Ascending aorta (tissue), 2 donors: ENCODE measurements around the gene CRTC3. TPM values are rescaled to one million over a fixed set of nuclear protein-coding genes. Genes with fewer than 3 reads are reported as not detected.
"Not testable (repeated sequence)": the region's sequence is repeated elsewhere in the genome, so short reads cannot be mapped to it uniquely, and the experiment has no call there.

Source experiments
- DNase-seq, 2 donors: peaks; one replicate each; pipeline ENCODE4 v3.0.0-alpha.2; 2019; ENCODE audit warnings: low spot score in 2 of 2
- H3K27ac ChIP-seq, 2 donors: fragments of 200-600 bp; sonication (generic); one replicate each; pipeline ENCODE4 v1.5.1; 2016 to 2017; ENCODE audit warnings: mild to moderate bottlenecking in 1 of 2
- H3K27me3 ChIP-seq: fragments of 200-600 bp; sonication (generic); one replicate; pipeline ENCODE4 v1.5.1; 2017
- H3K36me3 ChIP-seq, 2 donors: fragments of 200-600 bp; sonication (generic); one replicate each; pipeline ENCODE4 v1.5.1; 2016
- H3K4me1 ChIP-seq, 2 donors: fragments of 200-600 bp; sonication (generic); one replicate each; pipeline ENCODE4 v1.5.1; 2016 to 2017; ENCODE audit warnings: mild to moderate bottlenecking in 1 of 2
- H3K4me3 ChIP-seq, 2 donors: fragments of 200-600 bp; sonication (generic); one replicate each; pipeline ENCODE4 v1.5.1; 2016 to 2017; ENCODE audit warnings: mild to moderate bottlenecking in 1 of 2
- H3K9me3 ChIP-seq, 2 donors: fragments of 200-600 bp; sonication (generic); one replicate each; pipeline ENCODE4 v1.5.1; 2016
- intact Hi-C: fragments of 100-400 bp; cut with DNase I; formaldehyde crosslinking; loops from one replicate; pipeline ENCODE4 v1.15.1; 2023
- total RNA-seq: library from RNA; depleted of rRNA; stranded (reverse); fragments of >200 nt; gene quantifications from one replicate; pipeline ENCODE4 v1.1.0, GENCODE V29; 2016
- TF ChIP-seq, protein P1 (sequence below), 3 experiments: fragments of 200-600 bp in 2 of 3; fragments of 450-650 bp in 1 of 3; sonication (generic) in 2 of 3; IDR thresholded peaks; one replicate each; pipeline ENCODE4 v1.5.1; 2016 to 2019; ENCODE audit warnings: antibody characterized with exemption in 3 of 3, mild to moderate bottlenecking in 1 of 3, moderate library complexity in 1 of 3

The CRTC3 gene
- total RNA-seq, 1 donor from 2014 or later, result 35.5 TPM

DNA sequence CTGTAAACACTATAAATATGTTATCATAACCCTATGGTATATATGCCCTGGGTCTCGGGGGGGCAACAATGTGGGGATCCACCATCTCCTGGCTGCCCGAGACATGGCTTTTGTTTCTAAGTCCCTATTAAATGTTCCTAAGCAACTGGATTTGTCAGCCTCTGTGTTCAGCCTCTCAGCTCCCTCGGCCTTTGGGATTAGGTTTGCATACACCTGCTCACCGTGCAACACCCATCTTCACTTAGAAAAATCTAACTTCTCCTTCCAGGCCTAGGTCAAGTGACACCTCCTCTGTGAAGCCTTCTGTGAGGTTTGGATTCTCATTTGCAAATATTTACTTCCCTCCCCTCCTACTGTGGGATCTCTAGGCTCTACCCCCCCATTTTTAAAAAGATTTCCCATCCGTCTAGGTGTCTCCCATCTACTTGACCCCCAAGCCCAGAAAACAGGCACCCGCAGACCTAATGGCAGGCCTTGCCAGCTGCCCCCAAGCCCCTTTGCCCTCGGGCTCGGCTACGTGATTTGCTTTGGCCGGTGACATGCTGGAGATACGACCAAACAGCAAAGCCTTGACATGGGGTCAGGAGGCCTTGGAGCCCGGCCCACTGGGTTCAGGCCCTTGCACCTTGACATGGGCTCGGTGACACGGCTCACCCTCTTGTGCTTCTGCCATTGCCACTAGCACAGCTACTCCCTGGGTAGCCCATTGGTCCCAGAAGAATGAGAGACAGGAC, 121.4 kb downstream of the CRTC3 start:
- intact Hi-C loops, result no loop called here
- no peaks in the 10 kb centered on the region for H3K27me3 ChIP-seq
- no peaks in the 10 kb centered on the region for H3K9me3 ChIP-seq
- no peak overlapping the region for H3K4me3 ChIP-seq
- DNase-seq, result no peak
- H3K27ac ChIP-seq, result no peak overlapping the region
- H3K4me1 ChIP-seq, result peaks cover 0 to 18% of the 10 kb centered on the region in 2 donors
- TF ChIP-seq, protein P1, sequence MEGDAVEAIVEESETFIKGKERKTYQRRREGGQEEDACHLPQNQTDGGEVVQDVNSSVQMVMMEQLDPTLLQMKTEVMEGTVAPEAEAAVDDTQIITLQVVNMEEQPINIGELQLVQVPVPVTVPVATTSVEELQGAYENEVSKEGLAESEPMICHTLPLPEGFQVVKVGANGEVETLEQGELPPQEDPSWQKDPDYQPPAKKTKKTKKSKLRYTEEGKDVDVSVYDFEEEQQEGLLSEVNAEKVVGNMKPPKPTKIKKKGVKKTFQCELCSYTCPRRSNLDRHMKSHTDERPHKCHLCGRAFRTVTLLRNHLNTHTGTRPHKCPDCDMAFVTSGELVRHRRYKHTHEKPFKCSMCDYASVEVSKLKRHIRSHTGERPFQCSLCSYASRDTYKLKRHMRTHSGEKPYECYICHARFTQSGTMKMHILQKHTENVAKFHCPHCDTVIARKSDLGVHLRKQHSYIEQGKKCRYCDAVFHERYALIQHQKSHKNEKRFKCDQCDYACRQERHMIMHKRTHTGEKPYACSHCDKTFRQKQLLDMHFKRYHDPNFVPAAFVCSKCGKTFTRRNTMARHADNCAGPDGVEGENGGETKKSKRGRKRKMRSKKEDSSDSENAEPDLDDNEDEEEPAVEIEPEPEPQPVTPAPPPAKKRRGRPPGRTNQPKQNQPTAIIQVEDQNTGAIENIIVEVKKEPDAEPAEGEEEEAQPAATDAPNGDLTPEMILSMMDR (IDR thresholded peaks at IDR 0.05), result no peak
- H3K36me3 ChIP-seq, result no peaks in the 10 kb centered on the region

DNA sequence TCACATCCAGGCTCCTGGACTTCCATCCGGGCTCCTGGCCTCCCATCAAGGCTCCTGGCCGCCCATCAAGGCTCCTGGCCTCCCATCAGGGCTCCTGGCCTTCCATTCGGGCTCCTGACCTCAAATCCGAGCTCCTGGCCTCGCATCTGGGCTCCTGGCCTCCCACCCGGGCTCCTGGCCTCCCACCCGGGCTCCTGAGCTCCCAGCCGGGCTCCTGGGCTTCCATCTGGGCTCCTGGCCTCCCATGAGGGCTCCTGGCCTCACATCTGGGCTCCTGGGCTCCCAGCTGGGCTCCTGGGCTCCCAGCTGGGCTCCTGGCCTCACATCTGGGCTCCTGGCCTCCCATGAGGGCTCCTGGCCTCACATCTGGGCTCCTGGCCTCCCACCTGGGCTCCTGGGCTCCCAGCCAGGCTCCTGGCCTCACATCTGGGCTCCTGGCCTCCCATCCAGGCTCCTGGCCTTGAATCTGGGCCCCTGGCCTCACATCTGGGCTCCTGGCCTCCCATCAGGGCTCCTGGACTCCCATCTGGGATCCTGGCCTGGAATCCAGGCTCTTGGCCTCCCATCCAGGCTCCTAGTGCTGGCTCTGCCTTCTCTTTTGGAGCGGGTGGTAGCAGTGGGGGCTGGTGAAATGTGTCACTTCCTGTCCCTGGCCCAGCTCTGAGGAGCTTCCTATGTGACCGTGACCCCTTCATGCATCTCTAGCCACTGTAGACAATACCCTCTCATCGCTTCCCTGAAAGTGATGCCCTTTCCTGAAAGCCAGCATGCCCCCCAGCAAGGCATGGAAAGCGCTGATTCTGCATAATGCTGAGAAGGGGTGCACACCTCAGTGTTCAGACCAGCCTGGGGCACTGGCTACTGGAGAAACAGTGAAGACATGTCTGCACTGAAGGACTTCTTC, 124.8 kb downstream of the CRTC3 start:
- DNase-seq, result no peak
- TF ChIP-seq, protein P1 (IDR thresholded peaks at IDR 0.05), result no peak
- Histone ChIP-seq H3K36me3 (no peaks in the 10 kb centered on the region), H3K27me3 (no peaks in the 10 kb centered on the region), H3K4me1 (peaks cover 0 to 4% of the 10 kb centered on the region in 2 donors), H3K9me3 (no peaks in the 10 kb centered on the region), H3K27ac (peak overlapping the region in 1 of 2 donors; percentile 45), H3K4me3 (no peak overlapping the region)
- intact Hi-C loops, result no loop called here

DNA sequence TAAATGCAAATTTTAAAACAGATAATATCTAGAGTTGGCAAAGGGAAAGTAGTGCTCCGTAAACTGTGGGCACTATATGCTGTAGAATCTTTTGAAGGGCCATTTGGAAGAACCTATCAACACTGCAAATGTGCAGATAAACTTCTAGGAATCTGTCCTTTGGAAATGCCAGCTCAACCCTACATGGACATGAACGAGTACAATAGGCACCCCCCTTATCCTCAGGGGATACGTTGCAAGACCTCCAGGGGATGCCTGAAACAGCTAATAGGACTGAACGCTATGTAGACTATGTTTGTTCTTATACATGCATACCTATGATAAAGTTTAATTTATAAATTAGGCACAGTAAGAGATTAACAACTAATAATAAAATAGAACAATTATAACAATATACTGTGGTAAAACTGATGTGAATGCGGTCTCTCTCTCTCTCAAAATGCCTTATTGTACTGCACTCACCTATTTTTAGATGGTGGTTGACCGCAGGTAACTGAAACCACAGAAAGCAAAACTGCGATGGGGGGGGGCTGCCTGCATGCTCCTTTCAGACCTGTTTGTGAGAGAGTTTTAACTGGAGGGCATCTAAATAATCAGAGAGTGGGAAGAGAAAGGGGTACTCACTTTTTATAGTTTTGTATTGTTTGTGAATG, 127.9 kb downstream of the CRTC3 start:
- H3K9me3 ChIP-seq, DNase-seq, H3K27ac ChIP-seq, H3K4me1 ChIP-seq, H3K27me3 ChIP-seq, H3K4me3 ChIP-seq, intact Hi-C loops, H3K36me3 ChIP-seq: not testable (repeated sequence)

DNA sequence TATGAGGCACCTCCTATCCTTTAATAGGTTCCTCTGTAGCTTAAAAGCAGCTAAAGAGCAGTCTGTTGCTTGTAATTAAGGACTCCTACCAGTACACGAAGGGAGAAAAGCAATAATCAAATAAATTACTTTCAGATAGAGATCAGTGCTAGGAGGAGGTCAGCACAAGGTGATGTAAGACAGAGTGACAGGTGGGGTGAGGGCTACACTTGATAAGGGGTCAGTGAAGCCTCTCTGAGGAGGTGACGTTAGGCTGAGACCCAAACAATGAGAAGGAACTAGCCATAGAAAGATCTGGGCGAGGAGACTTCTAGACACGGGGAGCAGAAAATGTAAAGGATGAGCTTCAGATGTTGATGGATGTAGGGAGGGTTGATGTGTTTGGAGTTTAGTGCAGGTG, 129.8 kb downstream of the CRTC3 start:
- intact Hi-C loops, result no loop called here
- Histone ChIP-seq H3K27ac (no peak overlapping the region), H3K4me1 (peaks cover 0 to 7% of the 10 kb centered on the region in 2 donors), H3K27me3 (no peaks in the 10 kb centered on the region), H3K4me3 (no peak overlapping the region), H3K36me3 (no peaks in the 10 kb centered on the region), H3K9me3 (no peaks in the 10 kb centered on the region)
- TF ChIP-seq, protein P1 (IDR thresholded peaks at IDR 0.05), result no peak
- no peak for DNase-seq

DNA sequence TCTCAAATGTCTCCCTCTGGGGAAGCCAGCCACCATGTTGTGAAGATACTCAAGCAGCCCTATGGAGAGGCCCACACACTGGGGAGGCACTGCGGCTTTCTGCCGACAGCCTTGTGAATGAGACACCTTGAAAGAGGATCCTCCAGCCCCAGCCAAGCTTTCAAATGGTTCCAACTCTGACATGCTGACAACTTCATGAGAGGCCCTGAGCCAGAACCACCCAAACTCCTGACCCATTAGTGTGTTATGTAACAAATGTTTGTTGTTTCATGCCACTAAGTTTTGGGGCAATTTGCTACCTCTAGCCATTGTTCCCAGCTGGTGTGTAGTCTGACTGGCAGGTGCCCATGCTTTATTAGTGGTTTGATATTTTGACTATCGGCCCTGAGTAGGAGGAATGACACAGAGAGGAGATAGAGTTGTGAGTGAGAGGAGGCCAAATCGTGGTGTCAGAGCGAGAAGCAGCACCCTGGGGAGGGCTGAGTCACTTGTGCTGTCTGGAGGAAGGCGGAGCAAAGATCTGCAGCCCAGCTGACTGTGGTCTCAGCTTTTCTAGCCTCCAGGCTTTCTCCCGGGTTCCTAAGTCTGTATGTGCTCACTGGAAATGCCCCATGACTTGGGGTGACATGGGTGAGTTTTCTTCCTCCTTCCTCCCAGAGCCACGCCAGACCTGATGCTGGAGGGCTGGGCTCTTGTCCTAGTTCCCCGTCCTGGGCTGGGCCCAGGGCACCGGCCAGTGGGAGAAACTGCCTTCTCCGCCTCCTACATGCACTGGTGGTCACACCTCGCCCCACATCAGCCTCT, 130.7 kb downstream of the CRTC3 start:
- intact Hi-C loops, result no loop called here
- peak; percentile 45 to 88 for DNase-seq
- TF ChIP-seq, protein P1 (IDR thresholded peaks at IDR 0.05), result no peak

DNA sequence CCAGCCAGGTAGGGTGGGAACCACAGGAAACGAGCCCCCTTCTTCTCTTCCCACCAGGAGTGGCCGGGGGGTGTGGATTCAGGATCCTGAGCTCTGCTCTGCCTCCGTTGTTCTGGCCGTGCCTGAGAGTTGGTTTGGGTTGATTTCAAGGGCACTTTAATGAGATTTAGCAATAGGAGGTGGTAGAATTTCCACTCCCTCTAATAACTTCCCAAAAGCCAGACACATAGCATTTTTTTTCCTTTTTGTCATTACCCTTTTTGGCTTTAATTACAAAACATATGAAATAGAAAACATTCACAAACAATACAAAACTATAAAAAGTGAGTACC, 131.2 kb downstream of the CRTC3 start:
- H3K27me3 ChIP-seq, DNase-seq, H3K36me3 ChIP-seq, H3K4me1 ChIP-seq, intact Hi-C loops, H3K9me3 ChIP-seq: not testable (repeated sequence)
- Histone ChIP-seq H3K4me3 (peak overlapping the region in 1 of 2 donors; percentile 33), H3K27ac (peak overlapping the region; percentile 30 to 73)

More for the DNA sequence above, 130.7 kb downstream of the CRTC3 start:
- Histone ChIP-seq H3K9me3 (no peaks in the 10 kb centered on the region), H3K36me3 (no peaks in the 10 kb centered on the region), H3K4me1 (peaks cover 0 to 5% of the 10 kb centered on the region in 2 donors), H3K27ac (peak overlapping the region; percentile 30 to 73), H3K27me3 (no peaks in the 10 kb centered on the region), H3K4me3 (peak overlapping the region in 1 of 2 donors; percentile 33)

DNA sequence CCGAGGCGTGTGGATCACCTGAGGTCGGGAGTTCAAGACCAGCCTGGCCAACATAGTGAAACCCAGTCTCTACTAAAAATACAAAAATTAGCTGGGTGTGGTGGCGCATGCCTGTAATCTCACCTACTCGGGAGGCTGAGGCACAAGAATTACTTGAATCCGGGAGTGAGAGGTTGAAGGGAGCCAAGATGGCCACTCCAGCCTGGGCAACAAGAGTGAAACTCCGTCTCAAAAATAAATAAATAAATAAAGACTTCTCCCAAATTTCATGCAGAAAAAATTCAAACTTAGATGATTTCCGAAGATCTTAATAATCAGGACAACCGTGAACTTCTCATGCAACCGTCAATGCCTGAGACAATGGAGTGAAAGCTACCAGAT, 134.3 kb downstream of the CRTC3 start:
- H3K4me3 ChIP-seq, DNase-seq, intact Hi-C loops, H3K36me3 ChIP-seq, H3K27ac ChIP-seq, H3K27me3 ChIP-seq, H3K9me3 ChIP-seq: not testable (repeated sequence)
- H3K4me1 ChIP-seq, result peaks cover 0 to 11% of the 10 kb centered on the region in 2 donors
